COLO829 (cell line): ENCODE measurements around the gene LHFPL3.
"Not testable (repeated sequence)": the region's sequence is repeated elsewhere in the genome, so short reads cannot be mapped to it uniquely, and the experiment has no call there.

ENCODE experiments used
- DNase-seq: peaks from one replicate; pipeline ENCODE4 v3.0.0; 2012; ENCODE audit warnings: low spot score

Gene LHFPL3

GRCh38 chr7:104482362-104483037 is 154.1 kb downstream of the LHFPL3 start:
- DNase-seq: no peak

GRCh38 chr7:104486931-104487330 is 158.5 kb downstream of the LHFPL3 start:
- no peak for DNase-seq

GRCh38 chr7:104487642-104488041 is 159.2 kb downstream of the LHFPL3 start:
- DNase-seq: no peak

GRCh38 chr7:104497379-104497967 is 169.1 kb downstream of the LHFPL3 start:
- DNase-seq: no peak

- DNase-seq: no peak
These were observed 171.6 kb downstream of the LHFPL3 start for GRCh38 chr7:104499975-104500374.

GRCh38 chr7:104509874-104510273 is 181.5 kb downstream of the LHFPL3 start:
- no peak for DNase-seq

- no peak for DNase-seq
These were observed 196.4 kb downstream of the LHFPL3 start for GRCh38 chr7:104524853-104525252.

GRCh38 chr7:104528142-104528541 is 199.7 kb downstream of the LHFPL3 start:
- no peak for DNase-seq

- no peak for DNase-seq
These were observed 201.2 kb downstream of the LHFPL3 start for GRCh38 chr7:104529567-104529966.

GRCh38 chr7:104530251-104530650 is 201.8 kb downstream of the LHFPL3 start:
- no peak for DNase-seq

- no peak for DNase-seq
These were observed 205.7 kb downstream of the LHFPL3 start for GRCh38 chr7:104534149-104534548.

GRCh38 chr7:104535841-104536240 is 207.4 kb downstream of the LHFPL3 start:
- DNase-seq: no peak

- no peak for DNase-seq
These were observed 208.6 kb downstream of the LHFPL3 start for GRCh38 chr7:104536956-104537355.

GRCh38 chr7:104538152-104538551 is 209.7 kb downstream of the LHFPL3 start:
- DNase-seq: no peak

GRCh38 chr7:104541897-104542296 is 213.5 kb downstream of the LHFPL3 start:
- no peak for DNase-seq

GRCh38 chr7:104548861-104549260 is 220.5 kb downstream of the LHFPL3 start:
- DNase-seq: peak; percentile 16

GRCh38 chr7:104550362-104550761 is 222.0 kb downstream of the LHFPL3 start:
- peak; percentile 22 for DNase-seq

GRCh38 chr7:104551226-104551625 is 222.8 kb downstream of the LHFPL3 start:
- DNase-seq: no peak

GRCh38 chr7:104552102-104552501 is 223.7 kb downstream of the LHFPL3 start:
- DNase-seq: peak; percentile 78

GRCh38 chr7:104553074-104553473 is 224.7 kb downstream of the LHFPL3 start:
- no peak for DNase-seq

GRCh38 chr7:104563350-104563901 is 235.0 kb downstream of the LHFPL3 start:
- not testable (repeated sequence) for DNase-seq

GRCh38 chr7:104569751-104570150 is 241.3 kb downstream of the LHFPL3 start:
- no peak for DNase-seq

GRCh38 chr7:104572554-104572953 is 244.2 kb downstream of the LHFPL3 start:
- DNase-seq: no peak

- DNase-seq: no peak
These were observed 256.2 kb downstream of the LHFPL3 start for GRCh38 chr7:104584620-104585019.
